H9 (cell line): ENCODE measurements around the gene STAB1. TPM values are rescaled to one million over a fixed set of nuclear protein-coding genes. Genes with fewer than 3 reads are reported as not detected.

Experiments used
- DNase-seq: peaks from one replicate; pipeline ENCODE4 v3.0.0-alpha.2; 2017
- H2AFZ ChIP-seq: one replicate; pipeline ENCODE4 v1.6.1; 2013; ENCODE audit warnings: mild to moderate bottlenecking, low read length, control low read depth, moderate library complexity
- H2AK5ac ChIP-seq: 2 replicates; pipeline ENCODE4 v1.6.1; 2013; ENCODE audit warnings: low read length, control low read depth, mixed read lengths; ENCODE audit not compliant: insufficient read length
- H2BK120ac ChIP-seq: one replicate; pipeline ENCODE4 v1.6.1; 2013; ENCODE audit warnings: low read depth, mild to moderate bottlenecking, low read length, control low read depth, inconsistent platforms; ENCODE audit not compliant: poor library complexity, severe bottlenecking
- H2BK12ac ChIP-seq: 2 replicates; pipeline ENCODE4 v1.6.1; 2013; ENCODE audit warnings: low read length, control low read depth, mixed read lengths, low read depth; ENCODE audit not compliant: insufficient read length
- H2BK15ac ChIP-seq: 2 replicates; pipeline ENCODE4 v1.6.1; 2013; ENCODE audit warnings: low read depth, low read length, control low read depth
- H2BK20ac ChIP-seq: one replicate; pipeline ENCODE4 v1.6.1; 2013; ENCODE audit warnings: low read depth, mild to moderate bottlenecking, low read length, control low read depth, inconsistent platforms; ENCODE audit not compliant: poor library complexity, severe bottlenecking
- H2BK5ac ChIP-seq: 2 replicates; pipeline ENCODE4 v1.6.1; 2013; ENCODE audit warnings: low read length, control low read depth, mixed read lengths; ENCODE audit not compliant: insufficient read length
- H3K14ac ChIP-seq: 2 replicates; pipeline ENCODE4 v1.6.1; 2013; ENCODE audit warnings: low read length, control low read depth; ENCODE audit not compliant: insufficient read depth
- H3K18ac ChIP-seq: 2 replicates; pipeline ENCODE4 v1.6.1; 2013; ENCODE audit warnings: low read depth, mild to moderate bottlenecking, mixed read lengths, low read length, control low read depth; ENCODE audit not compliant: insufficient read length
- H3K23ac ChIP-seq: 2 replicates; pipeline ENCODE4 v1.6.1; 2013; ENCODE audit warnings: low read length, control low read depth, mixed read lengths, low read depth; ENCODE audit not compliant: insufficient read length
- H3K23me2 ChIP-seq: 2 replicates; pipeline ENCODE4 v1.6.1; 2013; ENCODE audit warnings: low read depth, mild to moderate bottlenecking, mixed read lengths, low read length, control low read depth; ENCODE audit not compliant: insufficient read length, poor library complexity, severe bottlenecking
- H3K27ac ChIP-seq: 2 replicates; pipeline ENCODE4 v1.5.1; 2013; ENCODE audit warnings: low read length, control low read depth, mixed read lengths, low read depth; ENCODE audit not compliant: insufficient read length
- H3K27me3 ChIP-seq: 2 replicates; pipeline ENCODE4 v1.6.1; 2013; ENCODE audit warnings: low read length, control low read depth, inconsistent platforms; ENCODE audit not compliant: insufficient read depth
- H3K4ac ChIP-seq: 2 replicates; pipeline ENCODE4 v1.6.1; 2013; ENCODE audit warnings: low read depth, mild to moderate bottlenecking, control low read depth, inconsistent platforms, low read length, moderate library complexity
- H3K4me1 ChIP-seq: 2 replicates; pipeline ENCODE4 v1.6.1; 2013; ENCODE audit warnings: low read length, control low read depth, inconsistent platforms; ENCODE audit not compliant: insufficient read depth
- H3K4me2 ChIP-seq: 2 replicates; pipeline ENCODE4 v1.6.1; 2013; ENCODE audit warnings: low read length, control low read depth, mixed read lengths; ENCODE audit not compliant: insufficient read length, insufficient read depth
- H3K56ac ChIP-seq: 2 replicates; pipeline ENCODE4 v1.6.1; 2013; ENCODE audit warnings: low read depth, mild to moderate bottlenecking, mixed read lengths, low read length, control low read depth; ENCODE audit not compliant: insufficient read length
- H3K79me1 ChIP-seq: 2 replicates; pipeline ENCODE4 v1.6.1; 2013; ENCODE audit warnings: low read depth, mild to moderate bottlenecking, moderate library complexity, low read length, control low read depth, inconsistent platforms; ENCODE audit not compliant: insufficient read depth, poor library complexity, severe bottlenecking
- H3K79me2 ChIP-seq: 2 replicates; pipeline ENCODE4 v1.6.1; 2013; ENCODE audit warnings: low read length, control low read depth, inconsistent platforms; ENCODE audit not compliant: insufficient read depth
- H3K9ac ChIP-seq: 2 replicates; pipeline ENCODE4 v1.6.1; 2013; ENCODE audit warnings: low read length, control low read depth, mixed read lengths; ENCODE audit not compliant: insufficient read length; ENCODE audit errors: extremely low read depth
- H3K9me3 ChIP-seq: one replicate; pipeline ENCODE4 v1.6.1; 2013; ENCODE audit warnings: low read depth, low read length, inconsistent platforms; ENCODE audit not compliant: control insufficient read depth
- H3T11ph ChIP-seq: one replicate; pipeline ENCODE4 v1.6.1; 2013; ENCODE audit warnings: mild to moderate bottlenecking, low read length, control low read depth, inconsistent platforms
- H4K20me1 ChIP-seq: one replicate; pipeline ENCODE4 v1.6.1; 2013; ENCODE audit not compliant: control insufficient read depth, insufficient read length, insufficient read depth
- H4K5ac ChIP-seq: 2 replicates; pipeline ENCODE4 v1.6.1; 2013; ENCODE audit warnings: low read depth, mild to moderate bottlenecking, mixed read lengths, low read length, control low read depth; ENCODE audit not compliant: insufficient read length
- H4K8ac ChIP-seq: replicated peaks from 2 replicates; pipeline ENCODE4 v1.6.1; 2013; ENCODE audit warnings: low read length, control low read depth, mixed read lengths, low read depth; ENCODE audit not compliant: insufficient read length
- H4K91ac ChIP-seq: 2 replicates; pipeline ENCODE4 v1.6.1; 2013; ENCODE audit warnings: low read depth, mild to moderate bottlenecking, moderate library complexity, mixed read lengths, low read length, control low read depth; ENCODE audit not compliant: insufficient read length
- H3K27ac Mint-ChIP-seq, 3 experiments: 2 replicates in 2 of 3; 3 replicates in 1 of 3; pipeline ENCODE4 v1.8.0; 2020 to 2021; ENCODE audit warnings: mixed read lengths in 3 of 3, mild to moderate bottlenecking in 1 of 3, moderate library complexity in 1 of 3
- H3K27me3 Mint-ChIP-seq: 2 replicates; pipeline ENCODE4 v1.8.0; 2021; ENCODE audit warnings: low read depth, mild to moderate bottlenecking, moderate library complexity, mixed read lengths
- H3K36me3 Mint-ChIP-seq, 3 experiments: 2 replicates in 2 of 3; 3 replicates in 1 of 3; pipeline ENCODE4 v1.8.0; 2020 to 2021; ENCODE audit warnings: low read depth in 3 of 3, mixed read lengths in 3 of 3; ENCODE audit not compliant: insufficient read depth in 1 of 3
- H3K4me1 Mint-ChIP-seq, 2 experiments: 2 replicates each; pipeline ENCODE4 v1.8.0; 2020; ENCODE audit warnings: mixed read lengths in 2 of 2
- H3K4me3 Mint-ChIP-seq, 2 experiments: 2 replicates in 1 of 2; 3 replicates in 1 of 2; pipeline ENCODE4 v1.8.0; 2020 to 2021; ENCODE audit warnings: mild to moderate bottlenecking in 2 of 2, mixed read lengths in 2 of 2, moderate library complexity in 1 of 2
- H3K9me3 Mint-ChIP-seq, 2 experiments: 2 replicates in 1 of 2; 3 replicates in 1 of 2; pipeline ENCODE4 v1.8.0; 2020; ENCODE audit warnings: mild to moderate bottlenecking in 2 of 2, mixed read lengths in 2 of 2, moderate library complexity in 1 of 2
- WGBS: extraction: QIAGEN DNeasy Blood & Tissue Kit; methylation state at CpG from one replicate; pipeline ENCODE4 v1.1.7; 2013; ENCODE audit warnings: missing lambda C conversion rate, low lambda C conversion rate, mixed read lengths; ENCODE audit not compliant: insufficient read length; ENCODE audit errors: extremely low coverage; 5-methylcytosine and 5-hydroxymethylcytosine counted together
- total RNA-seq: library from RNA; stranded (reverse); gene quantifications from 2 replicates; pipeline ENCODE4 v1.2.1, GENCODE V29; 2021
- TF ChIP-seq, protein P1 (sequence below): fragments of 200-600 bp; sonication (generic); conservative IDR thresholded peaks from 3 replicates; pipeline ENCODE4 v1.8.0; 2021; ENCODE audit warnings: antibody characterized with exemption, mild to moderate bottlenecking

The STAB1 gene
- total RNA-seq, 1 experiment from 2014 or later = 1.5 TPM

DNA sequence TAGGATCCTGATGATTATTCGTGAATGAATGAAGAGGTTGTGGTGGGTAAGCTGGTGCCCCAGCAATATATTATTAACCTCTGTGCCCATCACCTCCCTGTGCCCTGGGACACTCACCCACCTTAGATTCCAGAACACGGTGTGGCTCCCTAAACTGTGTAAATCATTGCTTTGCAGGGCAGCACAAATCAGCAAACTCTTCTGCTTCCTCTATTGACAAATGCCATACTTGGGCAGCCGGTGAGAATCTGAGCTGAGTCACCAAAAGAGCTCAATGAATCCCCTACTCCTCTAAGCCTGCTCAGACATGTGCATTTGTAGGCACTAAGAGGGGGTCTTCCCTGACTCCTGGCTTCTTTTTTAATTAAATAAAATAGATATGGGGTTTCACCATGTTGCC lies 57.0 kb downstream of the STAB1 start:
- Histone ChIP-seq H2BK20ac (no peak overlapping the region), H4K91ac (no peak overlapping the region), H3K9ac (no peak overlapping the region), H3K4ac (no peak overlapping the region), H3K9me3 (no peaks in the 10 kb centered on the region), H3K4me2 (no peak overlapping the region), H2BK12ac (no peak overlapping the region), H3K4me1 (peaks cover 3% of the 10 kb centered on the region; the same call in 1 of the 2 replicates), H3K56ac (no peak overlapping the region), H3T11ph (no peak overlapping the region), H3K79me2 (no peaks in the 10 kb centered on the region), H3K27me3 (no peaks in the 10 kb centered on the region), H2AFZ (no peak overlapping the region), H2BK5ac (no peak overlapping the region), H3K27ac (no peak overlapping the region), H3K23me2 (no peaks in the 10 kb centered on the region), H3K14ac (no peak overlapping the region), H4K5ac (no peak overlapping the region), H3K23ac (no peak overlapping the region), H3K18ac (no peak overlapping the region), H2BK15ac (no peak overlapping the region), H4K20me1 (no peaks in the 10 kb centered on the region), H2BK120ac (no peak overlapping the region), H4K8ac (no peak overlapping the region), H2AK5ac (no peak overlapping the region), H3K79me1 (no peaks in the 10 kb centered on the region)
- Mint-ChIP-seq H3K4me3 (no peak overlapping the region), H3K4me1 (peaks cover 7 to 9% of the 10 kb centered on the region in 2 experiments; a peak in 2 of 4 replicates), H3K9me3 (no peaks in the 10 kb centered on the region), H3K27ac (peak overlapping the region in 2 of 3 experiments; percentile 50 to 77; a peak in 2 of 7 replicates), H3K27me3 (no peaks in the 10 kb centered on the region), H3K36me3 (peaks cover 9 to 52% (median 25%) of the 10 kb centered on the region in 3 experiments; a peak in 6 of 7 replicates)
- no peak for DNase-seq
- TF ChIP-seq, protein P1, sequence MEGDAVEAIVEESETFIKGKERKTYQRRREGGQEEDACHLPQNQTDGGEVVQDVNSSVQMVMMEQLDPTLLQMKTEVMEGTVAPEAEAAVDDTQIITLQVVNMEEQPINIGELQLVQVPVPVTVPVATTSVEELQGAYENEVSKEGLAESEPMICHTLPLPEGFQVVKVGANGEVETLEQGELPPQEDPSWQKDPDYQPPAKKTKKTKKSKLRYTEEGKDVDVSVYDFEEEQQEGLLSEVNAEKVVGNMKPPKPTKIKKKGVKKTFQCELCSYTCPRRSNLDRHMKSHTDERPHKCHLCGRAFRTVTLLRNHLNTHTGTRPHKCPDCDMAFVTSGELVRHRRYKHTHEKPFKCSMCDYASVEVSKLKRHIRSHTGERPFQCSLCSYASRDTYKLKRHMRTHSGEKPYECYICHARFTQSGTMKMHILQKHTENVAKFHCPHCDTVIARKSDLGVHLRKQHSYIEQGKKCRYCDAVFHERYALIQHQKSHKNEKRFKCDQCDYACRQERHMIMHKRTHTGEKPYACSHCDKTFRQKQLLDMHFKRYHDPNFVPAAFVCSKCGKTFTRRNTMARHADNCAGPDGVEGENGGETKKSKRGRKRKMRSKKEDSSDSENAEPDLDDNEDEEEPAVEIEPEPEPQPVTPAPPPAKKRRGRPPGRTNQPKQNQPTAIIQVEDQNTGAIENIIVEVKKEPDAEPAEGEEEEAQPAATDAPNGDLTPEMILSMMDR = no peak
- no CpG with 5 or more reads among the region's 3 CpGs for WGBS
